ENCODE data around the gene TAF4B. TPM values are rescaled to one million over a fixed set of nuclear protein-coding genes. Genes with fewer than 3 reads are reported as not detected.

Gene TAF4B
- total and polyA plus RNA-seq, 10 of the 15 experiments (the other 5 are each of a cell fraction or from before 2014, with no cell fraction given) = 2.3 to 15.0 (median 12.2) TPM

DNA sequence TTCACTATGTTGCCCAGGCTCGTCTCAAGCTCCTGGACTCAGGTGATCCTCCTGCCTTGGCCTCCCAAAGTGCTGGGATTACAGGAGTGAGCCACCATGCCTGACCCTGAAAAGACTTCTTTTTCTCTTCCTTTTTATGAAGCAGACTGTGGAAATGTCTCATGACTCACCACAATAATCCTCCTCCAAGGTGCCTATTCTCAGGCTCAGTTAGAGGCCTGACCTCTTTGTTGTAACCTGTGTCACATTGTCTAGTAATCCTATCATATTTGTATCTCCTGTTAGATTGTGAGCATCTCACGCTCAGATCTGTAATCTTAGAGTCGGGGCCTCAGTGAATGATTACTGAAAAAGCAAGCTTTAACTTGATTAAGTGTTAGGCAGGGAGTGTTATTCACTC lies 18.3 kb upstream of the TAF4B start:
- H3K4me1 ChIP-seq (ENCODE audit: control insufficient read depth, insufficient read depth, low read length) = no peaks in the 10 kb centered on the region
- no peaks in the 10 kb centered on the region for H3K79me2 ChIP-seq (ENCODE audit: control insufficient read depth, insufficient read depth, low read length)
- BruUV-seq (replicated peaks) = no TSS peak
- ChIA-PET SMC1A (ENCODE audit: uncharacterized antibody, unreplicated experiment) (interaction anchor here (0.9 to 2.2 kb wide), 2 partner anchors 15 to 35 kb away, joined by 3 to 5 read pairs; no protein-coding TSS in a partner anchor), CTCF (interaction anchor here (1.0 kb wide), 1 partner anchor 11 kb away, joined by 3 read pairs; no protein-coding TSS in a partner anchor), RAD21 (ENCODE audit: unreplicated experiment) (no interaction called here), POLR2A (no interaction called here)
- no peak overlapping the region for H3K9ac ChIP-seq (ENCODE audit: control insufficient read depth, insufficient read depth, low read length)
- no peak overlapping the region for H3K4me2 ChIP-seq (ENCODE audit: control insufficient read depth, insufficient read depth)
- H3K27me3 ChIP-seq (replicated peaks in 1 of 2; ENCODE audit: control insufficient read depth in 2 of 2, insufficient read depth in 2 of 2, low read length in 1 of 2) = no peaks in the 10 kb centered on the region
- intact Hi-C loops (cut with micrococcal nuclease; ENCODE audit: unreplicated experiment) (no loop called here), in situ Hi-C loops (cut with MboI) (no loop called here)
- TF ChIP-seq RFX5 (IDR thresholded peaks at IDR 0.05; ENCODE audit: low read depth, low read length) (no peak), PML (IDR thresholded peaks at IDR 0.05; ENCODE audit: low read length) (no peak), DPF2 (IDR thresholded peaks at IDR 0.05) (no peak)
- TF ChIP-seq, protein P1, sequence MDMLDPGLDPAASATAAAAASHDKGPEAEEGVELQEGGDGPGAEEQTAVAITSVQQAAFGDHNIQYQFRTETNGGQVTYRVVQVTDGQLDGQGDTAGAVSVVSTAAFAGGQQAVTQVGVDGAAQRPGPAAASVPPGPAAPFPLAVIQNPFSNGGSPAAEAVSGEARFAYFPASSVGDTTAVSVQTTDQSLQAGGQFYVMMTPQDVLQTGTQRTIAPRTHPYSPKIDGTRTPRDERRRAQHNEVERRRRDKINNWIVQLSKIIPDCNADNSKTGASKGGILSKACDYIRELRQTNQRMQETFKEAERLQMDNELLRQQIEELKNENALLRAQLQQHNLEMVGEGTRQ (IDR thresholded peaks at IDR 0.05; ENCODE audit: borderline replicate concordance, low read depth, low read length) = no peak
- TF ChIP-seq, protein P2, sequence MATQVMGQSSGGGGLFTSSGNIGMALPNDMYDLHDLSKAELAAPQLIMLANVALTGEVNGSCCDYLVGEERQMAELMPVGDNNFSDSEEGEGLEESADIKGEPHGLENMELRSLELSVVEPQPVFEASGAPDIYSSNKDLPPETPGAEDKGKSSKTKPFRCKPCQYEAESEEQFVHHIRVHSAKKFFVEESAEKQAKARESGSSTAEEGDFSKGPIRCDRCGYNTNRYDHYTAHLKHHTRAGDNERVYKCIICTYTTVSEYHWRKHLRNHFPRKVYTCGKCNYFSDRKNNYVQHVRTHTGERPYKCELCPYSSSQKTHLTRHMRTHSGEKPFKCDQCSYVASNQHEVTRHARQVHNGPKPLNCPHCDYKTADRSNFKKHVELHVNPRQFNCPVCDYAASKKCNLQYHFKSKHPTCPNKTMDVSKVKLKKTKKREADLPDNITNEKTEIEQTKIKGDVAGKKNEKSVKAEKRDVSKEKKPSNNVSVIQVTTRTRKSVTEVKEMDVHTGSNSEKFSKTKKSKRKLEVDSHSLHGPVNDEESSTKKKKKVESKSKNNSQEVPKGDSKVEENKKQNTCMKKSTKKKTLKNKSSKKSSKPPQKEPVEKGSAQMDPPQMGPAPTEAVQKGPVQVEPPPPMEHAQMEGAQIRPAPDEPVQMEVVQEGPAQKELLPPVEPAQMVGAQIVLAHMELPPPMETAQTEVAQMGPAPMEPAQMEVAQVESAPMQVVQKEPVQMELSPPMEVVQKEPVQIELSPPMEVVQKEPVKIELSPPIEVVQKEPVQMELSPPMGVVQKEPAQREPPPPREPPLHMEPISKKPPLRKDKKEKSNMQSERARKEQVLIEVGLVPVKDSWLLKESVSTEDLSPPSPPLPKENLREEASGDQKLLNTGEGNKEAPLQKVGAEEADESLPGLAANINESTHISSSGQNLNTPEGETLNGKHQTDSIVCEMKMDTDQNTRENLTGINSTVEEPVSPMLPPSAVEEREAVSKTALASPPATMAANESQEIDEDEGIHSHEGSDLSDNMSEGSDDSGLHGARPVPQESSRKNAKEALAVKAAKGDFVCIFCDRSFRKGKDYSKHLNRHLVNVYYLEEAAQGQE (IDR thresholded peaks at IDR 0.05; ENCODE audit: low read depth, low read length) = no peak
- TF ChIP-seq, protein P3, sequence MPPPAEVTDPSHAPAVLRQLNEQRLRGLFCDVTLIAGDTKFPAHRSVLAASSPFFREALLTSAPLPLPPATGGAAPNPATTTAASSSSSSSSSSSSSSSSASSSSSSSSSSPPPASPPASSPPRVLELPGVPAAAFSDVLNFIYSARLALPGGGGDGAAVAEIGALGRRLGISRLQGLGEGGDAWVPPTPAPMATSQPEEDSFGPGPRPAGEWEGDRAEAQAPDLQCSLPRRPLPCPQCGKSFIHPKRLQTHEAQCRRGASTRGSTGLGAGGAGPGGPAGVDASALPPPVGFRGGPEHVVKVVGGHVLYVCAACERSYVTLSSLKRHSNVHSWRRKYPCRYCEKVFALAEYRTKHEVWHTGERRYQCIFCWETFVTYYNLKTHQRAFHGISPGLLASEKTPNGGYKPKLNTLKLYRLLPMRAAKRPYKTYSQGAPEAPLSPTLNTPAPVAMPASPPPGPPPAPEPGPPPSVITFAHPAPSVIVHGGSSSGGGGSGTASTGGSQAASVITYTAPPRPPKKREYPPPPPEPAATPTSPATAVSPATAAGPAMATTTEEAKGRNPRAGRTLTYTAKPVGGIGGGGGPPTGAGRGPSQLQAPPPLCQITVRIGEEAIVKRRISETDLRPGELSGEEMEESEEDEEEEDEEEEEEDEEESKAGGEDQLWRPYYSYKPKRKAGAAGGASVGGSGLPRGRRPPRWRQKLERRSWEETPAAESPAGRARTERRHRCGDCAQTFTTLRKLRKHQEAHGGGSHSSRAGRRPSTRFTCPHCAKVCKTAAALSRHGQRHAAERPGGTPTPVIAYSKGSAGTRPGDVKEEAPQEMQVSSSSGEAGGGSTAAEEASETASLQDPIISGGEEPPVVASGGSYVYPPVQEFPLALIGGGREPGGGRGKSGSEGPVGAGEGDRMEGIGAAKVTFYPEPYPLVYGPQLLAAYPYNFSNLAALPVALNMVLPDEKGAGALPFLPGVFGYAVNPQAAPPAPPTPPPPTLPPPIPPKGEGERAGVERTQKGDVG (CRISPR knock-in tag; IDR thresholded peaks at IDR 0.05) = no peak
- TF ChIP-seq, protein P4, sequence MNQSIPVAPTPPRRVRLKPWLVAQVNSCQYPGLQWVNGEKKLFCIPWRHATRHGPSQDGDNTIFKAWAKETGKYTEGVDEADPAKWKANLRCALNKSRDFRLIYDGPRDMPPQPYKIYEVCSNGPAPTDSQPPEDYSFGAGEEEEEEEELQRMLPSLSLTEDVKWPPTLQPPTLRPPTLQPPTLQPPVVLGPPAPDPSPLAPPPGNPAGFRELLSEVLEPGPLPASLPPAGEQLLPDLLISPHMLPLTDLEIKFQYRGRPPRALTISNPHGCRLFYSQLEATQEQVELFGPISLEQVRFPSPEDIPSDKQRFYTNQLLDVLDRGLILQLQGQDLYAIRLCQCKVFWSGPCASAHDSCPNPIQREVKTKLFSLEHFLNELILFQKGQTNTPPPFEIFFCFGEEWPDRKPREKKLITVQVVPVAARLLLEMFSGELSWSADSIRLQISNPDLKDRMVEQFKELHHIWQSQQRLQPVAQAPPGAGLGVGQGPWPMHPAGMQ (IDR thresholded peaks at IDR 0.05; ENCODE audit: borderline replicate concordance) = no peak
- ATAC-seq = no peak
- no peaks in the 10 kb centered on the region for H3K36me3 ChIP-seq (ENCODE audit: control insufficient read depth in 2 of 2, insufficient read depth in 2 of 2, low read length in 1 of 2)
- H2AFZ ChIP-seq (ENCODE audit: control insufficient read depth, low read depth, low read length) = no peak overlapping the region
- no peak for FAIRE-seq
- no peak overlapping the region for H3K4me3 ChIP-seq
- 79% methylated on average over 3 of the region's 3 CpGs for WGBS (ENCODE audit: insufficient coverage, insufficient replicate concordance, low lambda C conversion rate, missing lambda C conversion rate)
- no peak overlapping the region for H3K27ac ChIP-seq (ENCODE audit: control insufficient read depth, insufficient read depth)
- no peak for DNase-seq (ENCODE audit: low read depth, low spot score)
- no peaks in the 10 kb centered on the region for H4K20me1 ChIP-seq (ENCODE audit: control insufficient read depth, insufficient read depth)
- H3K9me3 ChIP-seq (replicated peaks; ENCODE audit: control insufficient read depth, insufficient read depth, low read length) = no peaks in the 10 kb centered on the region

Data from GM12878 (cell line).